Endothelial cell (in vitro differentiated cells): Measurements from ENCODE around the gene CROCC. TPM values are rescaled to one million over a fixed set of nuclear protein-coding genes. Genes with fewer than 3 reads are reported as not detected.

Source experiments
- DNase-seq: peaks from one replicate; pipeline ENCODE4 v3.0.0; 2021; ENCODE audit warnings: low spot score
- H3K27ac Mint-ChIP-seq: one replicate; pipeline ENCODE4 v1.8.0; 2021; ENCODE audit warnings: mixed read lengths, inconsistent platforms; ENCODE audit not compliant: unreplicated experiment
- H3K27me3 Mint-ChIP-seq: one replicate; pipeline ENCODE4 v1.8.0; 2021; ENCODE audit warnings: mild to moderate bottlenecking, moderate library complexity, mixed read lengths, inconsistent platforms; ENCODE audit not compliant: unreplicated experiment
- H3K36me3 Mint-ChIP-seq: one replicate; pipeline ENCODE4 v1.8.0; 2021; ENCODE audit warnings: mild to moderate bottlenecking, low read depth, mixed read lengths, inconsistent platforms; ENCODE audit not compliant: unreplicated experiment
- H3K4me1 Mint-ChIP-seq: one replicate; pipeline ENCODE4 v1.8.0; 2021; ENCODE audit warnings: mild to moderate bottlenecking, mixed read lengths, inconsistent platforms; ENCODE audit not compliant: unreplicated experiment
- H3K4me3 Mint-ChIP-seq: one replicate; pipeline ENCODE4 v1.8.0; 2021; ENCODE audit warnings: mild to moderate bottlenecking, mixed read lengths, inconsistent platforms; ENCODE audit not compliant: unreplicated experiment
- H3K9me3 Mint-ChIP-seq: one replicate; pipeline ENCODE4 v1.8.0; 2021; ENCODE audit warnings: mixed read lengths, inconsistent platforms; ENCODE audit not compliant: unreplicated experiment
- CTCF ChIP-seq: fragments of 200-600 bp; sonication (generic); IDR thresholded peaks from one replicate; pipeline ENCODE4 v1.5.0; 2021; ENCODE audit warnings: antibody characterized with exemption; ENCODE audit not compliant: unreplicated experiment
- total RNA-seq: library from RNA; stranded (reverse); fragmentation: NEBNext Ultra II Directional; extraction: Animal tissue kit (Norgen Biotek cat#: 25700); gene quantifications from one replicate; pipeline ENCODE4 v1.2.1, GENCODE V29; 2021; ENCODE audit not compliant: unreplicated experiment

Gene CROCC
- total RNA-seq, 1 donor from 2014 or later = 38.9 TPM

GRCh38 chr1:16967095-16967575, 45.4 kb downstream of the CROCC start:
- Mint-ChIP-seq H3K4me3 (no peak overlapping the region), H3K36me3 (peaks cover 17% of the 10 kb centered on the region), H3K27me3 (peaks cover 14% of the 10 kb centered on the region), H3K4me1 (no peaks in the 10 kb centered on the region), H3K9me3 (no peaks in the 10 kb centered on the region), H3K27ac (no peak overlapping the region)
- no peak for DNase-seq
- no peak for TF ChIP-seq CTCF

- TF ChIP-seq CTCF = no peak
- H3K27ac Mint-ChIP-seq = no peak overlapping the region
Observed at GRCh38 chr1:16967962-16968361, 46.2 kb downstream of the CROCC start.

GRCh38 chr1:16968372-16968771, 46.6 kb downstream of the CROCC start:
- peaks cover 21% of the 10 kb centered on the region for H3K36me3 Mint-ChIP-seq

More at GRCh38 chr1:16967962-16968361, 46.2 kb downstream of the CROCC start:
- Mint-ChIP-seq H3K4me3 (no peak overlapping the region), H3K9me3 (no peaks in the 10 kb centered on the region), H3K27me3 (peaks cover 15% of the 10 kb centered on the region), H3K36me3 (peaks cover 21% of the 10 kb centered on the region), H3K4me1 (no peaks in the 10 kb centered on the region)
- DNase-seq = no peak

GRCh38 chr1:16969057-16969611, 47.4 kb downstream of the CROCC start:
- Mint-ChIP-seq H3K4me3 (no peak overlapping the region), H3K4me1 (no peaks in the 10 kb centered on the region), H3K27ac (no peak overlapping the region), H3K9me3 (no peaks in the 10 kb centered on the region), H3K36me3 (peaks cover 21% of the 10 kb centered on the region), H3K27me3 (peaks cover 17% of the 10 kb centered on the region)
- DNase-seq = no peak
- no peak for TF ChIP-seq CTCF

More at GRCh38 chr1:16968372-16968771, 46.6 kb downstream of the CROCC start:
- no peaks in the 10 kb centered on the region for H3K9me3 Mint-ChIP-seq
- H3K4me1 Mint-ChIP-seq = no peaks in the 10 kb centered on the region
- no peak for TF ChIP-seq CTCF
- H3K27me3 Mint-ChIP-seq = peaks cover 17% of the 10 kb centered on the region
- DNase-seq = no peak
- H3K27ac Mint-ChIP-seq = no peak overlapping the region
- no peak overlapping the region for H3K4me3 Mint-ChIP-seq

- no peak overlapping the region for H3K4me3 Mint-ChIP-seq
- no peak for DNase-seq
- no peak for TF ChIP-seq CTCF
- no peaks in the 10 kb centered on the region for H3K4me1 Mint-ChIP-seq
- H3K27ac Mint-ChIP-seq = no peak overlapping the region
- no peaks in the 10 kb centered on the region for H3K9me3 Mint-ChIP-seq
- H3K36me3 Mint-ChIP-seq = peaks cover 21% of the 10 kb centered on the region
- H3K27me3 Mint-ChIP-seq = peaks cover 16% of the 10 kb centered on the region
Observed at GRCh38 chr1:16969651-16970050, 47.9 kb downstream of the CROCC start.
